Neural crest cell (in vitro differentiated cells): Measurements from ENCODE around the gene RAB36. TPM values are rescaled to one million over a fixed set of nuclear protein-coding genes. Genes with fewer than 3 reads are reported as not detected.

Experiments used
- DNase-seq: peaks from one replicate; pipeline ENCODE4 v3.0.0; 2021; ENCODE audit warnings: low read depth, mixed read lengths, low spot score
- H3K27ac Mint-ChIP-seq: one replicate; pipeline ENCODE4 v1.8.0; 2021; ENCODE audit warnings: mild to moderate bottlenecking, mixed read lengths; ENCODE audit not compliant: unreplicated experiment
- H3K27me3 Mint-ChIP-seq: 2 replicates; pipeline ENCODE4 v1.8.0; 2021; ENCODE audit warnings: low read depth, mild to moderate bottlenecking, mixed read lengths
- H3K36me3 Mint-ChIP-seq: 2 replicates; pipeline ENCODE4 v1.8.0; 2021; ENCODE audit warnings: low read depth, mild to moderate bottlenecking, mixed read lengths
- H3K4me1 Mint-ChIP-seq: 2 replicates; pipeline ENCODE4 v1.8.0; 2021; ENCODE audit warnings: mixed read lengths
- H3K4me3 Mint-ChIP-seq: one replicate; pipeline ENCODE4 v1.8.0; 2021; ENCODE audit warnings: mild to moderate bottlenecking, mixed read lengths
- H3K9me3 Mint-ChIP-seq: 2 replicates; pipeline ENCODE4 v1.8.0; 2021; ENCODE audit warnings: mixed read lengths
- total RNA-seq: library from RNA; stranded (reverse); gene quantifications from 2 replicates; pipeline ENCODE4 v1.2.1, GENCODE V29; 2021
- TF ChIP-seq, protein P1 (sequence below): fragments of 200-600 bp; sonication (generic); conservative IDR thresholded peaks from 2 replicates; pipeline ENCODE4 v1.5.0; 2021; ENCODE audit warnings: antibody characterized with exemption, mild to moderate bottlenecking

The RAB36 gene
- total RNA-seq, 1 donor from 2014 or later, result 14.4 TPM

DNA sequence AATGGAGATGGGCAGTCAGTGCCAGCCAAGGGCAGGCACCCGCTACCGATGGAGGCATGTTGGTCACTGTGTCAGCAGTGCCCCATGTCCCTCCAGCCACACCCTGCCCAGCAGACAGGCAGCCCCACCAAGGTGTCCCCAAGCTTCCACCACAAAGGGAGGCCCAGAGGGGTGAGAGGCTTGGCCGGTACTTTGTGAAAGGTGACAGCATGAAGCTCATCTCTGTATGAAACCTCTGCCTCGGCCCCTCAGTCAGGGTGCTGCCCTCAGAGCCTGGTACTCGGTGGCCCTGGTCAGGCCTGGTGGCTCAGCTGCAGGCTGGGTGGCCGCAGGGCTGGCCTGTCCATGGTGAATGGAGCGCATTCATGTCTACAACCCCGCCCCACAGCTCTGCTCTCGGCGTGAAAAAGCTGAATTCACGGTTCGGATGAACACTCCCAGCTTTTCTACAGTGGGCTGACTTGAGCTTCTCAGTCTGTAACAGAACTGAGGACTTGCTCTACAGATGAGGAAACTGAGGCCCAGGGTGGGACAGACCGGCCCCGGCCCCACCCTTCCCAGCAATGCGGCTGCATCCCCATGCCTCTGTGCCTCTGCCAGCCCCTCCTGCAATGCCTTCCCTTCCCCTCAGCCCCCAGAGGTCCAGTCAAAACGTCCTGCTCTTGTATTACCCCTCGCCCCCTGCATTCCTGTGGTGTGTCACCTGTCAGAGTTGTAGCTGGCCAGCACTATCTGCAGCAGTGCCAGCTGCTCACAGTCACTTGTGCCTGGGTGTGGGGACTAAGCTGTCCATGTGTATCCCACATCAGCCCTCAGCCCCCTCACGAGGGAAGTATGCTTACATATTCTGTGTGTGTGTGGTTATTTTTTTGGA, 31.2 kb upstream of the RAB36 start:
- peak; percentile 6 for DNase-seq
- TF ChIP-seq, protein P1, sequence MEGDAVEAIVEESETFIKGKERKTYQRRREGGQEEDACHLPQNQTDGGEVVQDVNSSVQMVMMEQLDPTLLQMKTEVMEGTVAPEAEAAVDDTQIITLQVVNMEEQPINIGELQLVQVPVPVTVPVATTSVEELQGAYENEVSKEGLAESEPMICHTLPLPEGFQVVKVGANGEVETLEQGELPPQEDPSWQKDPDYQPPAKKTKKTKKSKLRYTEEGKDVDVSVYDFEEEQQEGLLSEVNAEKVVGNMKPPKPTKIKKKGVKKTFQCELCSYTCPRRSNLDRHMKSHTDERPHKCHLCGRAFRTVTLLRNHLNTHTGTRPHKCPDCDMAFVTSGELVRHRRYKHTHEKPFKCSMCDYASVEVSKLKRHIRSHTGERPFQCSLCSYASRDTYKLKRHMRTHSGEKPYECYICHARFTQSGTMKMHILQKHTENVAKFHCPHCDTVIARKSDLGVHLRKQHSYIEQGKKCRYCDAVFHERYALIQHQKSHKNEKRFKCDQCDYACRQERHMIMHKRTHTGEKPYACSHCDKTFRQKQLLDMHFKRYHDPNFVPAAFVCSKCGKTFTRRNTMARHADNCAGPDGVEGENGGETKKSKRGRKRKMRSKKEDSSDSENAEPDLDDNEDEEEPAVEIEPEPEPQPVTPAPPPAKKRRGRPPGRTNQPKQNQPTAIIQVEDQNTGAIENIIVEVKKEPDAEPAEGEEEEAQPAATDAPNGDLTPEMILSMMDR, result no peak
- Mint-ChIP-seq H3K27ac (peak overlapping the region; percentile 92), H3K9me3 (no peaks in the 10 kb centered on the region), H3K36me3 (no peaks in the 10 kb centered on the region), H3K4me3 (no peak overlapping the region), H3K4me1 (peaks cover 5% of the 10 kb centered on the region), H3K27me3 (no peaks in the 10 kb centered on the region)

DNA sequence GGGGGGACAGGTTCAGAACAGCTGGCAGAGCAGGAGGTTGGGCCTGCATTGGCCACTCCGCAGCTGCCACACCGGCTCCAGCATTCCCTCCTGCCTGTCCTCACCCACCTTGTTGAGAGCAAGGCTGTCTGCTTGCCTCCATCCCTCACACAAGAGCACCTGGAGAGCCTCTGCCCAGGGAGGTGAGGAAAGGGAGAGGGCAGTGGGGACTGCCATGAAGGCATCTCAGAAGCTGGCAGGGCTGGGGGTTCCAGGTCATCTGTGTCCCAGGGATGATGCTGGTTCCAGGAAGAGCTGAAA, 30.6 kb upstream of the RAB36 start:
- H3K9me3 Mint-ChIP-seq, result no peaks in the 10 kb centered on the region
- peaks cover 5% of the 10 kb centered on the region for H3K4me1 Mint-ChIP-seq
- H3K27me3 Mint-ChIP-seq, result no peaks in the 10 kb centered on the region
- TF ChIP-seq, protein P1, result no peak
- DNase-seq, result no peak
- H3K4me3 Mint-ChIP-seq, result no peak overlapping the region
- no peaks in the 10 kb centered on the region for H3K36me3 Mint-ChIP-seq
- no peak overlapping the region for H3K27ac Mint-ChIP-seq

DNA sequence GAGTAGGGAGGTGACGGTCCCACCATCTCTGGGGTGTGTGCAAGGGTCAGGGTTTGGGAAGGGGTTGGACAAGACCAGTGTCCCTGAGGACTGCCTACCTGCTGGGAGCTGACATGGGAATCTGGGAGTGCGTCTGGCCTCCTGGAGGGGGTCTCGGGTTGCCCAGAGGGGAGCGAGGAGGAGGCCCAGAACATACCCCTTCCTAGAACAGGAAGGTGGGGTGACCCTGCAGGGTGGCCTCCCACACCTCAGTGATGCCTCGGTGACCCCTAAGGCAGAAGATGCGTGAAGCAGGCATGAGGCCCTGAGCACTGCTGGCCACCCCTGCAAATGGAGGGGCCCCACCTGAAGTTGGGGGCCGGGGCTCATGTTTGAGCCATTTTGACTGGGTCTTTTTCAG, 29.9 kb upstream of the RAB36 start:
- Mint-ChIP-seq H3K27me3 (no peaks in the 10 kb centered on the region), H3K36me3 (no peaks in the 10 kb centered on the region), H3K4me1 (peaks cover 5% of the 10 kb centered on the region), H3K4me3 (no peak overlapping the region), H3K27ac (no peak overlapping the region), H3K9me3 (no peaks in the 10 kb centered on the region)
- TF ChIP-seq, protein P1, result no peak
- no peak for DNase-seq

DNA sequence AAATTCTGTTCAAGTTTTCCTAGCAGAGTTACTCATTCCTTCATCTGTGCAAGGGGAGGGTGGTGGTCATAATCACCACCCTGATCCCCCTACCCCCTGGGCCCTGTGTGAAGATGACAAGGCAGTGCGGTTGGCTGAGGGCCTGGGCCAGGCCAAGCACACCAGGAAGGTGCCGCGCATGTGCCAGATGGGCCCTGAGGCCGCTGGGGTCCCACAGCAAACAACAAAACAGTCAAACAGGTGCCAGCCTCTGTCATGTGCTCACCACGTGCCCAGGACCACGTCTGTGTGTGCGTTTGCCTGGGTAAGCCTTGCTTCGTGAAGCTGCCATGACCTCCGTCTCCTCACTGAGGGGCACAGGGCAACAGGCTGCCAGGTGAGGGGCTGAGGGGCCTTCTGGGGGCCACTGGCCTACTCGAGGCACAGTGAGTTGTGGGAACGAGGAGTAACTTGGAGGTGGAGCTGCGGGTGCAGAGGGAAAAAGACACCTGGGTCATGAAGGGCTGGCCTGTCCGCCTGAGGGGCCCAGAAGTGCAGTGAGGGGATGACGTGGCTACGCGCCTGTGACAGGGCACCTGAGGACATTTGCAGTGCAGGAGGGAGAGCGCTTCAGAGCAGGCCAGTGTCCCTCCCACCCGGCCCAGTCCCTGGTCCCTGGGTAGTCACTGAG, 29.3 kb upstream of the RAB36 start:
- no peaks in the 10 kb centered on the region for H3K36me3 Mint-ChIP-seq

DNA sequence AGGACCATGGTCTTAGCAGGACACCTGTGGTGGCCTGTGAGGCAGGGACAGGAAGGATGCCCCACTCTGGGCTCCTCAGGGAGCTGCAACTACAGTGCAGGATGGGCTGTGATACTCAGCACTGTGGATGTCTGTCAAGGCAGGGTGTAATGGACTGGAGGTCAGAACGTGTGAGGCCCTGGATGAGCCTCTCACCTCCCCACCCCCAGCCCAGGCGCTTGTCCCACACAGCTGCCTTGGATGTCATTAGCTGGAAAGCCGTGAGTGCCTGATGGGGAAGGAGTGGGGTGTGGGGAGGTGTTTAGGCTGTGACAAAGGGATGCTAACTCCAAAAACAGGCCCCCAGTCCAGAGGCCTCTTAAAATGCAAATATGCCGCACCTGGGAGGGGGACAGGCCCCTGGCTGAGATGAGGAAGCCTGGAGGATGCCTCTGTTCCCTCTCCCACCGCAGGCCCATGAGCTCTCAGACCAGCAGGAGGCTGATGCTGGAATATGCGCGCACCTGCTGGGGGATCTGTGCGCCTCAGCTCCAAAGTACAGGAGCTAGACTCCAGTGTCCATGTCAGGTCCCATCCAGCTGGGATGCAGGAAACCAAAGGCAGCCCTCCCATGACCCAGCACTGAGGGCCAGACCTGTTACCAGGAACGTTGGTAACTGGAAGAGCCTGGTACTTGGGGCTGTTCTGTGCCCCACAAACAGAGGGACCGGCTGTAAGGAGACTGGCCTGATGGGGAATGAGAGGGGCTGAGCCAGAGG, 28.6 kb upstream of the RAB36 start:
- Mint-ChIP-seq H3K27ac (no peak overlapping the region), H3K4me1 (peaks cover 5% of the 10 kb centered on the region), H3K36me3 (no peaks in the 10 kb centered on the region), H3K4me3 (no peak overlapping the region), H3K27me3 (no peaks in the 10 kb centered on the region), H3K9me3 (no peaks in the 10 kb centered on the region)
- TF ChIP-seq, protein P1, result no peak
- no peak for DNase-seq

More for the DNA sequence above, 29.3 kb upstream of the RAB36 start:
- Mint-ChIP-seq H3K9me3 (no peaks in the 10 kb centered on the region), H3K27me3 (no peaks in the 10 kb centered on the region), H3K4me1 (peaks cover 5% of the 10 kb centered on the region), H3K4me3 (no peak overlapping the region), H3K27ac (no peak overlapping the region)
- TF ChIP-seq, protein P1, result no peak
- no peak for DNase-seq
